Gastroesophageal sphincter (tissue), 4 donors: Measurements from ENCODE around the gene CTSS. TPM values are rescaled to one million over a fixed set of nuclear protein-coding genes. Genes with fewer than 3 reads are reported as not detected.

Experiments
- ATAC-seq: fragments of 150-250 bp; one replicate; pipeline ENCODE4 v1.9.1; 2016; ENCODE audit warnings: mild to moderate bottlenecking, moderate library complexity
- H3K27ac ChIP-seq, 4 donors: fragments of 200-600 bp; sonication (generic) in 3 of 4; 1 replicate in 3 of 4; 2 replicates in 1 of 4; pipeline ENCODE4 v1.5.1; 2016 to 2019
- H3K27me3 ChIP-seq: fragments of 200-600 bp; sonication (generic); one replicate; pipeline ENCODE4 v1.5.1; 2019
- H3K36me3 ChIP-seq, 2 donors: fragments of 200-600 bp; sonication (generic); one replicate each; pipeline ENCODE4 v1.5.1; 2019; ENCODE audit warnings: control low read depth in 1 of 2
- H3K4me1 ChIP-seq, 3 donors: fragments of 200-600 bp; sonication (generic); 1 replicate in 2 of 3; 2 replicates in 1 of 3; pipeline ENCODE4 v1.5.1; 2016 to 2019; ENCODE audit warnings: control low read depth in 2 of 3
- H3K4me3 ChIP-seq, 2 donors: fragments of 200-600 bp; sonication (generic); one replicate each; pipeline ENCODE4 v1.5.1; 2019; ENCODE audit warnings: mild to moderate bottlenecking in 1 of 2, moderate library complexity in 1 of 2
- H3K9me3 ChIP-seq, 3 donors: fragments of 200-600 bp; sonication (generic); one replicate each; pipeline ENCODE4 v1.5.1; 2017 to 2019; ENCODE audit warnings: control low read depth in 2 of 3
- CTCF ChIP-seq, 4 experiments: fragments of 200-600 bp in 2 of 4; fragments of 450-650 bp in 2 of 4; sonication (generic) in 1 of 4; IDR thresholded peaks; one replicate each; pipeline ENCODE4 v1.5.1; 2017 to 2019; ENCODE audit warnings: antibody characterized with exemption in 4 of 4, mild to moderate bottlenecking in 2 of 4, moderate library complexity in 2 of 4
- EP300 ChIP-seq: sonication (generic); formaldehyde crosslinking; IDR thresholded peaks from one replicate; pipeline ENCODE4 v1.6.1; 2017; ENCODE audit warnings: antibody characterized with exemption, mild to moderate bottlenecking
- POLR2A ChIP-seq, 2 donors: fragments of 450-650 bp; IDR thresholded peaks; one replicate each; pipeline ENCODE4 v1.6.1; 2017; ENCODE audit warnings: antibody characterized with exemption in 2 of 2, mild to moderate bottlenecking in 2 of 2, moderate library complexity in 1 of 2
- POLR2AphosphoS5 ChIP-seq: sonication (generic); formaldehyde crosslinking; IDR thresholded peaks from one replicate; pipeline ENCODE4 v1.6.1; 2017; ENCODE audit warnings: antibody characterized with exemption
- WGBS, 2 donors: methylation state at CpG; one replicate each; pipeline ENCODE4 v1.1.5; 2018; ENCODE audit warnings: low coverage in 1 of 2; 5-methylcytosine and 5-hydroxymethylcytosine counted together
- small RNA-seq, 4 donors: library from RNA; depleted of rRNA; stranded (forward); fragments of <200 nt; gene quantifications; one replicate each; pipeline ENCODE3, GENCODE V24; 2016
- total RNA-seq, 4 donors: library from RNA; depleted of rRNA; stranded (reverse); fragments of >200 nt; gene quantifications; one replicate each; pipeline ENCODE4 v1.1.0, GENCODE V29; 2016

Gene CTSS
- total RNA-seq, 4 donors from 2014 or later = 9.3 to 80.3 (median 50.4) TPM

GRCh38 chr1:150683914-150684313 lies 81.7 kb downstream of the CTSS start:
- WGBS, 2 donors = 67 to 100% methylated on average over 1 of the region's 1 CpG
- H3K9me3 ChIP-seq = no peaks in the 10 kb centered on the region
- H3K27ac ChIP-seq = no peak overlapping the region
- H3K27me3 ChIP-seq = no peaks in the 10 kb centered on the region
- no peak for ATAC-seq
- peaks cover 0 to 57% of the 10 kb centered on the region in 2 donors for H3K36me3 ChIP-seq
- H3K4me1 ChIP-seq = peaks cover 0 to 2% (median 0%) of the 10 kb centered on the region in 3 donors
- TF ChIP-seq POLR2A (IDR thresholded peaks at IDR 0.05) = no peak
- TF ChIP-seq POLR2AphosphoS5 = no peak
- no peak for TF ChIP-seq EP300
- TF ChIP-seq CTCF (IDR thresholded peaks at IDR 0.05) = no peak
- H3K4me3 ChIP-seq = no peak overlapping the region

Small RNAs within 50 kb of the gene (small RNA-seq; reads per million reads assigned to genes)
- gene RNU6-1042P (0 reads per million in 4 donors), gene RNU6-1309P (0 reads per million in 4 donors)

Other genes with a start within 250 kb of the CTSS start
- gene ADAMTSL4, start 216.4 kb downstream of the CTSS start, total RNA-seq = 10 to 100 TPM; 27.1 to 66.5 (median 36.3) TPM
- 100 to 1,000 TPM; 212 to 353 (median 317) TPM for gene MCL1, start 186.2 kb downstream of the CTSS start, total RNA-seq
- 100 to 1,000 TPM; 154 to 191 (median 167) TPM for gene ENSA, start 136.2 kb downstream of the CTSS start, total RNA-seq
- gene GOLPH3L, start 68.6 kb downstream of the CTSS start, total RNA-seq = 10 to 100 TPM; 18.5 to 27.9 (median 21.0) TPM
- 1 to 10 TPM in 1 of 4 donors, under 1 TPM in 1, not detected in 2; 0.94 to 1.6 TPM for gene HORMAD1, start 44.9 kb downstream of the CTSS start, total RNA-seq
- 10 to 100 TPM; 29.1 to 69.1 (median 50.4) TPM for gene CTSK, start 42.5 kb upstream of the CTSS start, total RNA-seq
- gene ARNT, start 110.8 kb upstream of the CTSS start, total RNA-seq = 10 to 100 TPM; 43.2 to 53.2 (median 50.2) TPM
- not detected for gene CTXND2, start 121.4 kb upstream of the CTSS start, total RNA-seq
- gene SETDB1, start 160.6 kb upstream of the CTSS start, total RNA-seq = 10 to 100 TPM; 21.9 to 32.2 (median 28.7) TPM
- gene CERS2, start 209.1 kb upstream of the CTSS start, total RNA-seq = 100 to 1,000 TPM in 3 of 4 donors, 10 to 100 TPM in 1; 98.3 to 142 (median 127) TPM
- gene ANXA9, start 216.5 kb upstream of the CTSS start, total RNA-seq = under 1 TPM in 1 of 4 donors, not detected in 3; 0.31 TPM
- gene MINDY1, start 241.1 kb upstream of the CTSS start, total RNA-seq = 10 to 100 TPM; 21.2 to 39.2 (median 33.2) TPM
- gene PRUNE1, start 242.7 kb upstream of the CTSS start, total RNA-seq = 10 to 100 TPM; 24.2 to 28.9 (median 26.7) TPM